Lower leg skin (tissue), 4 donors: Measurements from ENCODE around the gene PTPRO. TPM values are rescaled to one million over a fixed set of nuclear protein-coding genes. Genes with fewer than 3 reads are reported as not detected.

Experiments
- DNase-seq, 2 donors: peaks; one replicate each; pipeline ENCODE4 v3.0.0-alpha.2; 2019; ENCODE audit warnings: low spot score in 2 of 2
- H3K4me3 ChIP-seq: fragments of 200-600 bp; sonication (generic); 2 replicates; pipeline ENCODE4 v1.5.1; 2017; ENCODE audit warnings: mild to moderate bottlenecking, low read depth; ENCODE audit not compliant: poor library complexity, severe bottlenecking
- CTCF ChIP-seq, 3 donors: fragments of 450-650 bp; IDR thresholded peaks; one replicate each; pipeline ENCODE4 v1.5.1; 2016; ENCODE audit warnings: antibody characterized with exemption in 3 of 3, mild to moderate bottlenecking in 3 of 3, moderate library complexity in 2 of 3
- POLR2A ChIP-seq, 2 donors: fragments of 450-650 bp; IDR thresholded peaks; one replicate each; pipeline ENCODE4 v1.6.1; 2016 to 2017; ENCODE audit warnings: antibody characterized with exemption in 2 of 2, mild to moderate bottlenecking in 1 of 2, moderate library complexity in 1 of 2
- WGBS, 2 donors: methylation state at CpG; one replicate each; pipeline ENCODE4 v1.1.5; 2018; 5-methylcytosine and 5-hydroxymethylcytosine counted together
- intact Hi-C: fragments of 100-400 bp; cut with DNase I; formaldehyde crosslinking; loops from one replicate; pipeline ENCODE4 v1.15.0; 2023; ENCODE audit warnings: low total_unique reads
- total RNA-seq, 4 donors: library from RNA; depleted of rRNA; stranded (reverse); fragments of >200 nt; gene quantifications; one replicate each; pipeline ENCODE4 v1.1.0, GENCODE V29; 2016

The PTPRO gene
- total RNA-seq, 4 donors from 2014 or later: 0.29 to 0.91 (median 0.34) TPM; not detected in 1

DNA sequence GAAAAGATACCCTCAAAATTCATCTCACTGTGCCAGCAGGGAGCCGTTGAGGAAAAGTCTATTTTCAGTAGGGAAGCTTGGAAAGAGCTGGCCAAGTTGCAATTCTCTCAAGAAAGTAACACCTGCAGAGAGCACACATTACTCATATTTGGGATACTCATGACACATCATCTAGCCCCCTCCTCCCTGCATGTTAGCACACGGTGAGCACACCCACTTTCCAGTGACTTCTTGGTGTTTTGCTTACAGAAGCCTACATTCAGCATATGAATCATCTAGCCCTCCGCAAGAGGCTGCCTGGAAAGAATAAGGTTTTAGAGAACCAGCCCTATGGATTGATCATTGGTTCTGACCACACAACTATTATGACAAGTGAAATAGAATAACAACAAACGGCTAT, 124.5 kb downstream of the PTPRO start:
- intact Hi-C loops: no loop called here

DNA sequence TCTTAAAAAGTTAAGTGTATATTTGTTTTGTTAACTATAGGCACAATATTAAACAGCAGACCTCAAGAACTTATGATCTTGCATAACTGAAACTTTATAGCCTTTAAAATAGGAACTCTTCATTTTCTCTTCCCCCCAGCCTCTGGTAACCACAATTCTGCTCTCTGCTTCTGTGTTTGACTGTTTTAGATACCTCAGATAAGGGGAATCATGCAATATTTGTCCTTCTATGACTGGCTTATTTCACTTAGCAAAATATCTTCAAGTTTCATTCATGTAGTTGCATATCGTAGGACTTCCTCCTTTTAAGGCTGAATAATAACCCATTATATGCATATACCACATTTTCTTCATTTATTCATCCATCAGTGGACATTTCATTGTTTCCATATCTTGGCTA, 131.3 kb downstream of the PTPRO start:
- DNase-seq: no peak
- intact Hi-C loops: no loop called here
- TF ChIP-seq CTCF (IDR thresholded peaks at IDR 0.05) (no peak), POLR2A (IDR thresholded peaks at IDR 0.05) (no peak)
- 60% methylated on average over 1 of the region's 1 CpG for WGBS, 2 donors
- H3K4me3 ChIP-seq: no peak overlapping the region

More for the DNA sequence above, 124.5 kb downstream of the PTPRO start:
- WGBS, 2 donors: 53 to 60% methylated on average over 4 of the region's 4 CpGs
- TF ChIP-seq CTCF (IDR thresholded peaks at IDR 0.05) (no peak), POLR2A (IDR thresholded peaks at IDR 0.05) (no peak)
- H3K4me3 ChIP-seq: no peak overlapping the region
- no peak for DNase-seq

- H3K4me3 ChIP-seq: no peak overlapping the region
- DNase-seq: no peak
- TF ChIP-seq POLR2A (IDR thresholded peaks at IDR 0.05) (no peak), CTCF (IDR thresholded peaks at IDR 0.05) (no peak)
- WGBS, 2 donors: 89 to 91% methylated on average over 1 of the region's 1 CpG
- intact Hi-C loops: no loop called here
Measured at GRCh38 chr12:15458008-15458407, 135.7 kb downstream of the PTPRO start.

DNA sequence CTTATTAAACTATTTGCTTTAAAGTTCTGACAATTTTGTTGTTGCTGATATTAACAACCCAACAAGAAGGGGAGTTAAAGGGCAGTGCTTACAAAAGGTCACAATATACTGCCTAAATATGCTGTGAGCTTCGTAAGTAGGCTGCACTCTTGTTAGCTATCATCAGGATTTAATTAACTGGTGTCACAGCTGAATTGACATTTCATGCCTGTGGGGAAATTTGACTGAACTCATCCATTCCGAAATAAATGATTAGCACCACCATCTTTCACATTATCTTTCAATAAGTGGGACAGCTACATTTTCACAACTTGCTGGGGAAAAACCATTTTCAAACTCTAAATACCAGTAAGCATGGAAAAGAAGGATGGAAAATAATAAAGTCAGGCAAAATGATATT, 146.6 kb downstream of the PTPRO start:
- H3K4me3 ChIP-seq: no peak overlapping the region
- DNase-seq: no peak
- WGBS, 2 donors: 21 to 38% methylated on average over 2 of the region's 2 CpGs
- intact Hi-C loops: no loop called here
- TF ChIP-seq CTCF (IDR thresholded peaks at IDR 0.05): no peak
- no peak for TF ChIP-seq POLR2A (IDR thresholded peaks at IDR 0.05)

DNA sequence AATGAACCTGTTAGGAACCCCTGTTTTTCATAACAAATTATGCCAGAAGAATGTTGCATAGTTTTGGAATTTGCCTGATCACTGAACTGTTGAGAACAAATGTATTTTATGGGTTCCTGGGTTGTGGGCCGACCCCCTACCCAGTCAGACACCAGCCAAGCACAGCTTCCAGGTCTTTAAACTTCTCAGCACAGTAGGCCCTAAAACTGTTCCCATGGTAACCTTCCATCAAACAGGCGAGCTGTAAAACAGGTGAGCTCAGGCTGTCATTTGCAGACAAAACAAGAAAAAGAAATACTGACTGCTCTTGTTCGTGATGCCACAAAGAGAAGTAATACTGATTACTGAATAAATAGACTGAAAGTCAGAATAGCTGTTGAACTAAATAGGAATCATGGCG, 147.0 kb downstream of the PTPRO start:
- intact Hi-C loops: no loop called here
- WGBS, 2 donors: 40% methylated on average over 4 of the region's 4 CpGs
- H3K4me3 ChIP-seq: no peak overlapping the region
- TF ChIP-seq CTCF (IDR thresholded peaks at IDR 0.05) (no peak), POLR2A (IDR thresholded peaks at IDR 0.05) (no peak)
- DNase-seq: no peak

GRCh38 chr12:15472036-15472435, 149.7 kb downstream of the PTPRO start:
- intact Hi-C loops: no loop called here
- TF ChIP-seq POLR2A (IDR thresholded peaks at IDR 0.05): no peak
- no peak for TF ChIP-seq CTCF (IDR thresholded peaks at IDR 0.05)
- H3K4me3 ChIP-seq: no peak overlapping the region
- 46 to 85% methylated on average over 2 of the region's 2 CpGs for WGBS, 2 donors
- DNase-seq: no peak
